ENCODE results near the gene HOMER2.

The HOMER2 gene

GRCh38 chr15:82847703-82848102 is 104.8 kb downstream of the HOMER2 start:
- TF ChIP-seq, protein P1, sequence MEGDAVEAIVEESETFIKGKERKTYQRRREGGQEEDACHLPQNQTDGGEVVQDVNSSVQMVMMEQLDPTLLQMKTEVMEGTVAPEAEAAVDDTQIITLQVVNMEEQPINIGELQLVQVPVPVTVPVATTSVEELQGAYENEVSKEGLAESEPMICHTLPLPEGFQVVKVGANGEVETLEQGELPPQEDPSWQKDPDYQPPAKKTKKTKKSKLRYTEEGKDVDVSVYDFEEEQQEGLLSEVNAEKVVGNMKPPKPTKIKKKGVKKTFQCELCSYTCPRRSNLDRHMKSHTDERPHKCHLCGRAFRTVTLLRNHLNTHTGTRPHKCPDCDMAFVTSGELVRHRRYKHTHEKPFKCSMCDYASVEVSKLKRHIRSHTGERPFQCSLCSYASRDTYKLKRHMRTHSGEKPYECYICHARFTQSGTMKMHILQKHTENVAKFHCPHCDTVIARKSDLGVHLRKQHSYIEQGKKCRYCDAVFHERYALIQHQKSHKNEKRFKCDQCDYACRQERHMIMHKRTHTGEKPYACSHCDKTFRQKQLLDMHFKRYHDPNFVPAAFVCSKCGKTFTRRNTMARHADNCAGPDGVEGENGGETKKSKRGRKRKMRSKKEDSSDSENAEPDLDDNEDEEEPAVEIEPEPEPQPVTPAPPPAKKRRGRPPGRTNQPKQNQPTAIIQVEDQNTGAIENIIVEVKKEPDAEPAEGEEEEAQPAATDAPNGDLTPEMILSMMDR (IDR thresholded peaks at IDR 0.05; ENCODE audit: low read depth, low read length), result no peak
- no peak for DNase-seq (ENCODE audit: low read depth in 2 of 2)
- no peak overlapping the region for H3K4me3 ChIP-seq (replicated peaks in 1 of 2; ENCODE audit: low read depth in 2 of 2, low read length in 2 of 2)

DNA sequence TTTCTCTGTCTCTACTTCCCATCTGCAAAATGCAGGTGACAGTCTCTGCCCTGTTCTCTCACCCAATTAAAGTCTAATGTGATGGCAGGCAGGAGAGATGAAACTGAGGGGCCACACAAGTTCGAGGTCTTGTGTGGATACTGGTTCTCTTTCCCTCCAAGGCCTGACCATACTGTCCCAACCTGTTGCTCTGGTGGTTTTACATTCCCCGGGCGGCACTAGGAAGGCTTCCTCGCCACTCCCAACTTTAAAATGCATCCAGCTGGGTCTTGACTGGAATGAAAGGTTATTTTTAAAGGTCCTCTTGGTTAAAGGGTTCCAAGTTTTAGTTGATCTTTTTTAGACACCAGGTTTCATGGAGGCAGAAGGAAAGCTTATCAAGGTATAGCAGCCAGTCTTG is 105.9 kb downstream of the HOMER2 start:
- TF ChIP-seq, protein P1 (IDR thresholded peaks at IDR 0.05; ENCODE audit: low read depth, low read length), result no peak
- no peak for DNase-seq (ENCODE audit: low read depth in 2 of 2)

GRCh38 chr15:82845686-82846085 is 106.8 kb downstream of the HOMER2 start:
- no peak for DNase-seq (ENCODE audit: low read depth in 2 of 2)
- no peak overlapping the region for H3K4me3 ChIP-seq (replicated peaks in 1 of 2; ENCODE audit: low read depth in 2 of 2, low read length in 2 of 2)
- TF ChIP-seq, protein P1 (IDR thresholded peaks at IDR 0.05; ENCODE audit: low read depth, low read length), result no peak

More for the DNA sequence above, 105.9 kb downstream of the HOMER2 start:
- H3K4me3 ChIP-seq (replicated peaks in 1 of 2; ENCODE audit: low read depth in 2 of 2, low read length in 2 of 2), result no peak overlapping the region

- TF ChIP-seq, protein P1 (IDR thresholded peaks at IDR 0.05; ENCODE audit: low read depth, low read length), result no peak
- DNase-seq (ENCODE audit: low read depth in 2 of 2), result no peak
These were observed 109.0 kb downstream of the HOMER2 start for GRCh38 chr15:82843566-82843965.

GRCh38 chr15:82840166-82840565 is 112.4 kb downstream of the HOMER2 start:
- TF ChIP-seq, protein P1 (IDR thresholded peaks at IDR 0.05; ENCODE audit: low read depth, low read length), result no peak
- no peak overlapping the region for H3K4me3 ChIP-seq (replicated peaks in 1 of 2; ENCODE audit: low read depth in 2 of 2, low read length in 2 of 2)
- DNase-seq (ENCODE audit: low read depth in 2 of 2), result no peak

More at GRCh38 chr15:82843566-82843965, 109.0 kb downstream of the HOMER2 start:
- no peak overlapping the region for H3K4me3 ChIP-seq (replicated peaks in 1 of 2; ENCODE audit: low read depth in 2 of 2, low read length in 2 of 2)

DNA sequence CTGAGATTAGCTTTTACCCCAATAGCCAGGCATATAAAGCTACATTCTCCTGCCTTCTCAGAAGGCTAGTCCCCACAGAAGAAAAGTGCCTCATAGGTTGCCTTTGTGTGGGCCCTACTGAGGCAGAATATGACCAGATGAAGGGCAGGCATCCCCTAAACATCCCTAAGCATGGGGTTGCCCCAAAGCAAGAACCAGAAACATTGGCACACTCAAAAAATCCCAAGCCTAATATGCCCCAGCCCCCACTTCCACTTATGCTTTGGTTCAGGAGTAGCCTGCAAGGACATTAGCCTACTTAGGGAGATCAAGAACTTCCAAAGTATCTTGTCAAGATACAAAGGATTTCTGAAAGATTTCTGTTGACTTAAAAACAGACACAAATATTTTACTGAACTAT is 113.4 kb downstream of the HOMER2 start:
- TF ChIP-seq, protein P1 (IDR thresholded peaks at IDR 0.05; ENCODE audit: low read depth, low read length), result no peak
- H3K4me3 ChIP-seq (replicated peaks in 1 of 2; ENCODE audit: low read depth in 2 of 2, low read length in 2 of 2), result no peak overlapping the region
- no peak for DNase-seq (ENCODE audit: low read depth in 2 of 2)

GRCh38 chr15:82838096-82838735 is 114.3 kb downstream of the HOMER2 start:
- TF ChIP-seq, protein P1 (IDR thresholded peaks at IDR 0.05; ENCODE audit: low read depth, low read length), result no peak
- DNase-seq (ENCODE audit: low read depth in 2 of 2), result no peak
- H3K4me3 ChIP-seq (replicated peaks in 1 of 2; ENCODE audit: low read depth in 2 of 2, low read length in 2 of 2), result no peak overlapping the region

Measured in cardiac fibroblast (primary cell).